K562 (cell line): ENCODE results near the gene PA2G4.

Experiments used
- CTCF ChIP-seq, 3 experiments: IDR thresholded peaks in 2 of 3; conservative IDR thresholded peaks in 1 of 3; 2 replicates each; pipeline ENCODE4 v1.5.1; 2011 to 2012; ENCODE audit warnings: low read length in 3 of 3, mild to moderate bottlenecking in 3 of 3, control low read depth in 2 of 3, improper control_type of control experiment in 1 of 3, inconsistent platforms in 1 of 3, low read depth in 1 of 3, mixed read lengths in 1 of 3, moderate library complexity in 1 of 3; ENCODE audit not compliant: insufficient read depth in 2 of 3
- FOXA1 ChIP-seq: fragments of 450-650 bp; IDR thresholded peaks from 2 replicates; pipeline ENCODE4 v1.6.1; 2016; ENCODE audit warnings: mild to moderate bottlenecking, borderline replicate concordance
- SAP30 ChIP-seq: fragments of 200-600 bp; sonication (generic); IDR thresholded peaks from 2 replicates; pipeline ENCODE4 v1.6.1; 2012; ENCODE audit warnings: borderline replicate concordance, low read depth, mild to moderate bottlenecking, moderate library complexity, low read length, control low read depth, inconsistent platforms; ENCODE audit not compliant: insufficient read depth, poor library complexity, severe bottlenecking
- SUPT5H ChIP-seq: fragments of 450-650 bp; IDR thresholded peaks from 2 replicates; pipeline ENCODE4 v1.6.1; 2016
- ZNF282 ChIP-seq: sonication (generic); formaldehyde crosslinking; IDR thresholded peaks from 2 replicates; pipeline ENCODE4 v1.8.1; 2023; ENCODE audit warnings: missing genetic modification reagents
- TF ChIP-seq, protein P1 (sequence below): conservative IDR thresholded peaks from 2 replicates; pipeline ENCODE4 v1.6.1; 2011; ENCODE audit warnings: low read depth, mild to moderate bottlenecking, low read length; ENCODE audit not compliant: control insufficient read depth

DNA sequence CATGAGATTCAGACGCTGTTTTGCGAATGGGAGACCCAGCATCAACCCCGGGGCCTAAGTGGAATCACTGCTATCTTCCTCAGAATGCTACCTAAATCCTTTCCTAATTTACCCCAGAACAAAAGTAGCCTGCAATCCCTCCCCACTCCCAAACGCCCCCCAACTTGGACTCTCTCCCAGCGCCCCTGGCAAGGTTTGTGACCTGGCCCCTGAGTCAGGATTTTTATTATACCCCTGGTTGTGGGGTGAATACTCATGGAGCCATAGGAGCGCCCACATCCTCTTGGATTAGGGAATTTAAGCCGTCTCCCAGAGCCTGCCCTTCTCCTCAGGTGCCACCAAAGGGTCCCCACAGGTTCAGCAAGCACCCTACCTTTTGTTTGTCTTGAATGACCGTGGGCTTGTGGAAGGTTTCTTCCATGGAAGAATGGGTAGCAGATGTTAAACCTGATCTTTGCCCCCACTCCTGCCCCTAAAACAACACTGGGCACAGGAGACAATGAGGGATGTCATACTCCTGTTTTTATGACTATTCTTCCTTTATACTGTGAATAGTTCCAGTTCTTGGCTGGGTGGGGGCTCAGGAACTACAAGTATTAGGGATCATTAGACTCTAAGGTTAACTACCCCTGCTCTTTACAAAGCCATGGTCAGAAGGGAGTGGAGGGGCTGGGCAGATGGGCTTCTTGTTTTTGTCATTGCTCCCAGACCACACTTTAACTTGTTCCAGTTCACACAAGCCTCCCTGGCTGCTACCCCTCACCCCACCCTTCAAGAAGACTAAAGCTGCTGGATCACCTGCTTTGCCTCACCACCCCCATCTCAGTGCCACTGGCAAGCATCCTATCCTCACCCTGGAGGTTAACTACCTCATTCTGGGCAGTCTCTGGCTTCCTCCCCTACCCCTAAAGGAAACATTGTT lies 48.7 kb downstream of the PA2G4 start:
- TF ChIP-seq CTCF (IDR thresholded peaks at IDR 0.05 in 2 of 3, conservative IDR thresholded peaks at IDR 0.05 in 1 of 3; ENCODE audit: insufficient read depth in 2 of 3, low read depth in 1 of 3, low read length in 3 of 3) (no peak), SAP30 (no peak), SUPT5H (no peak), ZNF282 (CRISPR knock-in tag) (no peak), FOXA1 (no peak)
- TF ChIP-seq, protein P1, sequence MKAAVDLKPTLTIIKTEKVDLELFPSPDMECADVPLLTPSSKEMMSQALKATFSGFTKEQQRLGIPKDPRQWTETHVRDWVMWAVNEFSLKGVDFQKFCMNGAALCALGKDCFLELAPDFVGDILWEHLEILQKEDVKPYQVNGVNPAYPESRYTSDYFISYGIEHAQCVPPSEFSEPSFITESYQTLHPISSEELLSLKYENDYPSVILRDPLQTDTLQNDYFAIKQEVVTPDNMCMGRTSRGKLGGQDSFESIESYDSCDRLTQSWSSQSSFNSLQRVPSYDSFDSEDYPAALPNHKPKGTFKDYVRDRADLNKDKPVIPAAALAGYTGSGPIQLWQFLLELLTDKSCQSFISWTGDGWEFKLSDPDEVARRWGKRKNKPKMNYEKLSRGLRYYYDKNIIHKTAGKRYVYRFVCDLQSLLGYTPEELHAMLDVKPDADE, result no peak
